ENCODE measurements around the gene C1QTNF12. TPM values are rescaled to one million over a fixed set of nuclear protein-coding genes. Genes with fewer than 3 reads are reported as not detected.

The C1QTNF12 gene
- total RNA-seq, 1 experiment from 2014 or later, result 0.40 TPM

GRCh38 chr1:1241588-1242219 is 4.8 kb downstream of the C1QTNF12 start:
- DNase-seq (ENCODE audit: low read depth), result no peak

- DNase-seq (ENCODE audit: low read depth), result no peak
These were observed 5.5 kb downstream of the C1QTNF12 start for GRCh38 chr1:1240822-1241587.

- DNase-seq (ENCODE audit: low read depth), result no peak
These were observed 6.2 kb downstream of the C1QTNF12 start for GRCh38 chr1:1240348-1240732.

GRCh38 chr1:1239614-1240347 is 6.7 kb downstream of the C1QTNF12 start:
- no peak for DNase-seq (ENCODE audit: low read depth)

- no peak for DNase-seq (ENCODE audit: low read depth)
These were observed 7.3 kb downstream of the C1QTNF12 start for GRCh38 chr1:1239227-1239613.

- no peak for DNase-seq (ENCODE audit: low read depth)
These were observed 7.8 kb downstream of the C1QTNF12 start for GRCh38 chr1:1238702-1239178.

GRCh38 chr1:1237874-1238701 is 8.4 kb downstream of the C1QTNF12 start:
- peak; percentile 42 for DNase-seq (ENCODE audit: low read depth)

GRCh38 chr1:1236945-1237873 is 9.3 kb downstream of the C1QTNF12 start:
- DNase-seq (ENCODE audit: low read depth), result no peak

- DNase-seq (ENCODE audit: low read depth), result no peak
These were observed 10.3 kb downstream of the C1QTNF12 start for GRCh38 chr1:1236176-1236763.

GRCh38 chr1:1235016-1235744 is 11.3 kb downstream of the C1QTNF12 start:
- no peak for DNase-seq (ENCODE audit: low read depth)

- DNase-seq (ENCODE audit: low read depth), result no peak
These were observed 12.2 kb downstream of the C1QTNF12 start for GRCh38 chr1:1234180-1234808.

- DNase-seq (ENCODE audit: low read depth), result no peak
These were observed 13.0 kb downstream of the C1QTNF12 start for GRCh38 chr1:1233567-1233892.

GRCh38 chr1:1232796-1233566 is 13.5 kb downstream of the C1QTNF12 start:
- no peak for DNase-seq (ENCODE audit: low read depth)

GRCh38 chr1:1232208-1232795 is 14.2 kb downstream of the C1QTNF12 start, which contains the start of gene B3GALT6:
Gene B3GALT6 (plus strand): TSS chr1:1232237. CDS start chr1:1232279, 42 bp downstream.
- DNase-seq (ENCODE audit: low read depth), result no peak

GRCh38 chr1:1231400-1232207 is 14.9 kb downstream of the C1QTNF12 start, which contains the start of gene SDF4:
Gene SDF4 (minus strand): TSS chr1:1232001. CDS start chr1:1228772, 3,229 bp downstream.
- peak; percentile 94 for DNase-seq (ENCODE audit: low read depth)

- peak; percentile 48 for DNase-seq (ENCODE audit: low read depth)
These were observed 15.7 kb downstream of the C1QTNF12 start for GRCh38 chr1:1230656-1231399.
